ENCODE results near the gene RHOH. TPM values are rescaled to one million over a fixed set of nuclear protein-coding genes. Genes with fewer than 3 reads are reported as not detected.

Gene RHOH
- total RNA-seq, 4 donors from 2014 or later: 0.67 to 2.7 (median 1.4) TPM

DNA sequence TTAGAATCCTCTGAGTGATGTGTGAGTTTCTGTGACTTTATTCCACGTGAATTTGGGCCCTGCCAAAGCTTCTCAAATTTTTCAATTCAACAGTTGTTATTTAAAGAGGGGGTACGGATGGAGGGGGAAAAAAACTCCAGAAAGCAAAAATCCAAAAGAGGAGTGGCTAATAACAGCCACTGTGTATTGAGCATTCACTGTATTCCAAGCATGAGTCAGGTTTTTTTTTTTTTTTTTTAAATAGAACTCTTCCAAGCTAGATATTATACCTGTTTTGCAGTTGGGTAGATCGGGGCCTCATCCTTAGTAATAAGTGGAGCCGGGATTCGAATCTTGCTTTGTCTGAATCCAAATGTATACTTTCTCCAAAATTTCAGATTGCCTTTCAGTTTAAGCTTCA, 6.4 kb upstream of the RHOH start:
- Histone ChIP-seq H3K9me3 (no peaks in the 10 kb centered on the region), H3K36me3 (no peaks in the 10 kb centered on the region), H3K4me3 (replicated peaks in 1 of 3) (no peak overlapping the region), H3K27me3 (no peaks in the 10 kb centered on the region), H3K4me1 (peaks cover 5 to 11% of the 10 kb centered on the region in 2 donors), H3K27ac (no peak overlapping the region)
- intact Hi-C loops (cut with DNase I): no loop called here
- WGBS, 2 donors: 84 to 90% methylated on average over 5 of the region's 5 CpGs
- no peak for TF ChIP-seq POLR2A (IDR thresholded peaks at IDR 0.05)
- TF ChIP-seq, protein P1, sequence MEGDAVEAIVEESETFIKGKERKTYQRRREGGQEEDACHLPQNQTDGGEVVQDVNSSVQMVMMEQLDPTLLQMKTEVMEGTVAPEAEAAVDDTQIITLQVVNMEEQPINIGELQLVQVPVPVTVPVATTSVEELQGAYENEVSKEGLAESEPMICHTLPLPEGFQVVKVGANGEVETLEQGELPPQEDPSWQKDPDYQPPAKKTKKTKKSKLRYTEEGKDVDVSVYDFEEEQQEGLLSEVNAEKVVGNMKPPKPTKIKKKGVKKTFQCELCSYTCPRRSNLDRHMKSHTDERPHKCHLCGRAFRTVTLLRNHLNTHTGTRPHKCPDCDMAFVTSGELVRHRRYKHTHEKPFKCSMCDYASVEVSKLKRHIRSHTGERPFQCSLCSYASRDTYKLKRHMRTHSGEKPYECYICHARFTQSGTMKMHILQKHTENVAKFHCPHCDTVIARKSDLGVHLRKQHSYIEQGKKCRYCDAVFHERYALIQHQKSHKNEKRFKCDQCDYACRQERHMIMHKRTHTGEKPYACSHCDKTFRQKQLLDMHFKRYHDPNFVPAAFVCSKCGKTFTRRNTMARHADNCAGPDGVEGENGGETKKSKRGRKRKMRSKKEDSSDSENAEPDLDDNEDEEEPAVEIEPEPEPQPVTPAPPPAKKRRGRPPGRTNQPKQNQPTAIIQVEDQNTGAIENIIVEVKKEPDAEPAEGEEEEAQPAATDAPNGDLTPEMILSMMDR (IDR thresholded peaks at IDR 0.05): no peak
- DNase-seq: no peak

DNA sequence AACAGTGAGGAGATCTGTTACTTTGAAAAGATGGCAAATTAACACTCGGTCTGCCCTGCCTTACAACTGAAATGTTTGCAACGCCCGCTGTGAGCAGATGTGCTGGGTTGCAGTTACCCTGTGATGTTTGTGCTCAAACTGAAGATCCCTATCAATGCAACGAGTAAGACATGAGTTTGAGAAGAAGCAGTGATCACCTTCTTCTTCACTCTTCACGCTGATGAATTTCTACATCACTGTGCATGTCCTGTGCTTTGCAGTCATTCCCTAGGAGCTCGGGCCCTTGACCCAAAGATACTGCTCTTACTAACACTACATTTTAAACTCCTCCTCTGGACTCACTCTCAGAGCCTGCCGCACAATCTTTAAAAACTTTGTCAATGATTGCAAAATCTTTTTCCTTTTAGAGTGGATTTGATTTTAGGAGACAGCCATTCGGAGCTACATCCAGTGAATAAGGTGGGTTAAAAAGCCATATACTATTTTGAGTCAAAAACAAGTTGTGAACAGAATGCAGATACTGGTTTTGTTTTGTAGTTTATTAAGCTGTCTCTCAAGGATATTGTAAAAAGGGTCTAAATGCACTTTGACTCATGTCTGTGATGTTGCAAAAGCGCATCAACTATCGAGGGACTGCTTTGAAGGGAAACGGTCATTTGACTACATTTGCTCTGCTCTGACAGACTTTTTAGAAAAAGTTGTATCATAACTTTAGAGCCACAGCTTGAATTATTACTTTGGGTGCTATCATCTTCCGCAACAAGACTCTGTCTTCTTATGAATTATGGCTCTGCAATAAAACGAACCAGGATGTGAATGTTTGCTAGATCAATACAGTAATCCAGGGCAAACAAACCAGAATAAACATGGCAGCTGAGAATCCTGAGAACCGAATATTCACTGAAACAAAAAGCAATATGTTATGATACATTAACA, 5.7 kb upstream of the RHOH start:
- no peak for TF ChIP-seq POLR2A (IDR thresholded peaks at IDR 0.05)
- TF ChIP-seq, protein P1 (IDR thresholded peaks at IDR 0.05): no peak
- intact Hi-C loops (cut with DNase I): no loop called here
- Histone ChIP-seq H3K36me3 (no peaks in the 10 kb centered on the region), H3K4me1 (peaks cover 4 to 5% of the 10 kb centered on the region in 2 donors), H3K4me3 (replicated peaks in 1 of 3) (no peak overlapping the region), H3K27ac (no peak overlapping the region), H3K9me3 (no peaks in the 10 kb centered on the region), H3K27me3 (no peaks in the 10 kb centered on the region)
- WGBS, 2 donors: 65 to 67% methylated on average over 14 of the region's 14 CpGs
- no peak for DNase-seq

DNA sequence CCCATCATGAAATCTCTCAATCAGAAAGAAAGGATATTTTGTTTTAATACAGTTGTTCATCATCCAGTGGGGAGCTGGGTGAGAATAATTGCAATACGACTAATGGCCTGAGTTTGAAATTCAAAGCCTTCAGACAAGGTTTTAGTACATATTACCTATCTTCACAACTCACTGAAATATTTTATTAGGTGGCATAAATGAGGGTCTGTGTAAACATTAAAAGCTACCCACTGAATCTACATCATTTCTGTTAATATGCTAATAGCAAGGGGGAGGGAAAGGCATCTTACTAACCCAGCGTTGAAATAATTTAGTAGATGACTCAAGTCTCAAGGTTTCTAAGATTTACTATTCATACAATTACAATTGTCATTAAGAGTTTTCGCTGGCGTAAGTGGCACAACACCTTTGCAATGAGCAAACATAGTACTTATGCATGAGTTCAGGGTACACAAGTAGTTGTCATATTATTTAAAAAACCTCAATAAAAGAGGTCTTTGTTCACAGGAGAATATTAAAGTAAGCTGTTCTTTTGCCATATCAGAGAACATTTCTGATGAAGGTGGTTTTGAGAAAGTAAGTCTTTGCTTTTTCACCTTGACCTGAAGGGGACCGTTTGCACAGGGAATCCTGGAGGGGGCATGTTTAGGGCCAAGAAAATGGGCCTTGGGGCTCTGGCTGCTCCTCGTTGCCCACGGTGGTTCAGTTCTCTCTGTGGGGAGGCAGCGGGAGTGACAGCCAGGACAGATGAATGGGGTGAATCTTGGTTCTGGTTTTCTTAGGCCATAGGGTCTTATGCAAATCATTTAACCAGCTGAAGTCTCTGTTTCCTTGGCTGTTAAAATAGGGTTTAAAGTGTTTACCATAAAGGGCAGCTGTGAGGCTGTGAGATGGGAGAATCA, 4.5 kb upstream of the RHOH start:
- Histone ChIP-seq H3K9me3 (no peaks in the 10 kb centered on the region), H3K4me1 (no peaks in the 10 kb centered on the region), H3K4me3 (replicated peaks in 1 of 3) (no peak overlapping the region), H3K27me3 (no peaks in the 10 kb centered on the region), H3K27ac (no peak overlapping the region), H3K36me3 (no peaks in the 10 kb centered on the region)
- DNase-seq: no peak
- intact Hi-C loops (cut with DNase I): no loop called here
- TF ChIP-seq, protein P1 (IDR thresholded peaks at IDR 0.05): no peak
- TF ChIP-seq POLR2A (IDR thresholded peaks at IDR 0.05): no peak
- WGBS, 2 donors: 75 to 88% methylated on average over 8 of the region's 8 CpGs

DNA sequence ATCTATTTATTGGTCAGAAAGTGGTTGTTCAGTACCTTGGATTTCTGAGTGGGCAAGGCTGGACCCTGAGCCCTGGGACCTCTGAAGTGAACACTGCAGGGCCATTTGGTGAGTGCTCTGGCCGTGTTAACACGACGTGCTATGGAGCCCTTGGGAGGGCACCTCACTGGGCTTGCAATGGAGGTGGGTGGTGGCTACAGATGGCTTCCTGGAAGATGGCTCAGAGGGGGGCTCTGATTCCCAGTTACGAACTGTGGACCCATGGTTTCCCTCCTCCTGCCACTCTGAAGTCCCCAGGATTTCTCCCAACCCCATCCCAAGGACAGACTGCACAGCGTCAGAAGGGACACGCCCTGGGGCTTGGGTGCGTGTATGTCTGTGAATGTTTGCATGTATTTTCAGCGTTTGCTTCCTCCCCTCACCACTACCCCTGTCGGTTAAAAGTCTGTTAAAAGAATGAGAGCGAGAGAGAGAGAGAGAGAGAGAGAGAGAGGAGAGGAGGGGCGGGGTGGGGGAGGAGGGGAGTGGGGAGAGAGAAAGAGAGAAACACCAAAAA, 3.7 kb upstream of the RHOH start:
- H3K9me3 ChIP-seq: no peaks in the 10 kb centered on the region
- H3K27me3 ChIP-seq: no peaks in the 10 kb centered on the region
- H3K27ac ChIP-seq: no peak overlapping the region
- H3K4me1 ChIP-seq: no peaks in the 10 kb centered on the region
- intact Hi-C loops (cut with DNase I): no loop called here
- DNase-seq: no peak
- WGBS, 2 donors: 65 to 69% methylated on average over 10 to 11 of the region's 11 CpGs
- no peak for TF ChIP-seq POLR2A (IDR thresholded peaks at IDR 0.05)
- TF ChIP-seq, protein P1 (IDR thresholded peaks at IDR 0.05): no peak
- H3K4me3 ChIP-seq (replicated peaks in 1 of 3): no peak overlapping the region
- H3K36me3 ChIP-seq: no peaks in the 10 kb centered on the region
